Smooth muscle cell of the brain vasculature (primary cell): ENCODE measurements around the gene SEPHS2.

ENCODE experiments used
- DNase-seq: peaks from one replicate; pipeline ENCODE4 v3.0.0-alpha.2; 2012; ENCODE audit warnings: low read depth, low spot score

The SEPHS2 gene

DNA sequence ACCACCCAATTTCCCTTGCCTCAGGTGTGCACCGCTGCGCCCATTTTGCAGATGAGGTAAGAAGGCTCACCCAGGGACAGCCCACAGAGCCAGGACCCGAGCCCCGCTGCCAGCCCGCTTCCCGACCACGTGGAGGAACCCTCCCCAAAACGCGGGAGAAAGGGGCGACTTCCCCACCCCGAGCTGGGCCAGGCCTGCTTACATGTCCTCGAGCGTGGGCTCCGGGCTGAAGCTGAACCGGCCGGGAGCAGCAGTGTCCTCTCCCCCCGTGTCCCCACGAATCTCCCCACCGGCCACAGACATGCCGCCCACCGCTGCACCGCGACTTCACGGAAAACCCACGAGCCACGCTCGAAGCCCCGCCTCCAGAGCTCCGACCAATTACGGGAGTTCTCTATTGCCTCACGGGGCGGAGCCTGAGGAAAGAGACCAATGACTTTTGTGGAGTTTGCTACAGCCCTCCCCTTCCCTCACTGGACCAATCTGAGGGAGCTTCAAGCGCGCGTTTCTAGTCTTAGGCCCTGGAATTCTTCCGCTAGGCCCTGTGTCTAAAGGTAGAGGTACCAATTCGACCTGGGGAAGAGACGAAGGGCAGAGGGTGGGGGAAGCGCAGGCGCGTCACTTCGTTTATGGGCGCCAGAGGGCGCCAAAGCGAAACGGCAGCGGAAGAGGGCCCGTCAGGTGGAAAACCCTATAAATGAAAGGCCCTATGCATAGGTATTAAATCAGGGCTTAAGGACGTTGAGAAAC is 15.8 kb downstream of the SEPHS2 start, which contains the start of gene DCTPP1:
TSS of gene DCTPP1 (minus strand) at position 353 of the 750 bp plus-strand sequence. CDS start at position 303, 50 bp downstream.
- peak; percentile 95 for DNase-seq

DNA sequence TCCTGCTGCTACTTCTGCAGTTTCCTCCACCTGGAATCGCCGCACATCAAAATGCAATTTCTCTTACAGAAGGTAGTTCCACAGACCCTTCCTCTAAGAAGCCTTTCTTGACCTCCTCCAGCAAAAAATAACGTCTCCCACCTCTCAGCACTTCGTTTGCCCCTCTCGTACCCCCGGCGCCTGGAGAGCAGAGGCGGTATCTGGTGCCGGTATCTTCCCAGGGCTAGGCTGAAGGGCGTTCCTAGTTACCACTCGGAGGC is 16.3 kb downstream of the SEPHS2 start:
- DNase-seq, result no peak

DNA sequence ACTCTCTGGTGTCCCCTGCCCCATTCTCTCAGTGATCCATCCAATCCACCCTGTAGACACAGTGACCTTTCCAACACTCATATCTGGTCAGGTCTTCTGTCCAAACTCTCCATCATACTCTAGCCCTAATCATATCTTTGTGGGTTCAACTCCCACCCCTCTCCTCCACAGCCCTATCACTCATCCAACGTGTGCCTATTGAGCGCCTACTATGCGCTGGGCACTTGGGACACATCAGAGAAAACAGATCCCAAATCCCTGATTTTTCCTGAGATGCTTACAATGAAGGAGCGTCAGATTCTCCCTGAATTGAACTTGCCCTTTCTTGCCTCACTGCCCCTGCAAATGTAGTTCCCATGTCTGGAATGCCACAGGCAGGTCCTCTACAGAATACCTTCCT is 17.6 kb downstream of the SEPHS2 start:
- DNase-seq, result no peak

DNA sequence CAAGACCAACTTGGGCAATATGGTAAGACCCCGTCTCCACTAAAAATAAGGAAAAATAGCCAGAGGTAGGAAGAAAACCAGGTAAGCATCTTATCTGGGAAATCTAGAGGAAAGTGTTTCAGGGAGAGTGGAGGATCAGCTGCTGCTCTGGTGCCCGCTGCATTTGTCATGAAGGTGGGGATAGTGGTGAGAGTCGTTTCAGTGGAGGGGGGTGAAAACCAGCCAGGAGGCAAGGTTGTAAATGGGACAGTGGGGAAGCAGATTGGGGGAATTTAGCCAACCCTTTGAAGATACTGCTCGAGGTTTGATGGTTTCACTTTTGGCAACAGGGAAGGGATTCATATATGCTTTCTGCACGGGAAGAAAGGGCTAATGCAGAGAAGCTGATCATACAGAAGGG is 24.7 kb downstream of the SEPHS2 start:
- no peak for DNase-seq

DNA sequence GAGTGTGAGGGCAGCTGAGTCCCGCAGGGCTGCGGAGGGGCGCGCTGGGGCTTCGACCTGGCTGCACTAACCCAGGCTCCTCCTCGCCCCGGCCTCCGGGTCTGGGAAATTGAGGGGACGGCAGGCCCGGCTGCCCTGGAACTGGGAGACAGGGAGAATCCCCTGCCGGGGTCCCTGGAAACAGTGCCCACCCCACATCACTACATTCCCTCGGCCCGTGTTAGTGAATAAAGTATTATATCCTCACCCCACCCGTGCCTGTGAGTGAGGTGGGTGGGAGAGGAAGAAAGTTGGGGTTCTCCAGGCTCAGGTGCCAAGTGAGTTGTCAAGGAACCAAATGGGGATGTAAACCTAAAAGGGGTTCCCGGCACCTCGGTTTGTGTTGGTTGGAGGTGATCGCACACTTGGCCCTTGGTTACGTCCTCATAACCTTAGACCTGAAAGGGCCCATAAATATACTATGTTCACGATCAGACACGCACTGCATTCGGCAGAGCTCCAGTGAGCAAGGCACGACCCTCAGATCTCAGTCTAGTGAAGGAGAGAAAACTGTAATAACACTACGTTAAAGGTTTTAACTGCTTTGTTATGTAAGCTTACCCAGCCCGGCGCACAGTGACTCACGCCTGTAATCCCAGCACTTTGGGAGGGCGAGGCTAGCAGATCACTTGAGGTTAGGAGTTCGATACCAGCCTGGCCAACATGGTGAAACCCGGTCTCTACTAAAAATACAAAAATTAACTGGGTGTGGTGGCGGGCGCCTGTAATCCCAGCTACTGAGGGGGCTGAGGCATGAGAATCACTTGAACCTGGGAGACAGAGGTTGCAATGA is 27.1 kb downstream of the SEPHS2 start:
- no peak for DNase-seq

DNA sequence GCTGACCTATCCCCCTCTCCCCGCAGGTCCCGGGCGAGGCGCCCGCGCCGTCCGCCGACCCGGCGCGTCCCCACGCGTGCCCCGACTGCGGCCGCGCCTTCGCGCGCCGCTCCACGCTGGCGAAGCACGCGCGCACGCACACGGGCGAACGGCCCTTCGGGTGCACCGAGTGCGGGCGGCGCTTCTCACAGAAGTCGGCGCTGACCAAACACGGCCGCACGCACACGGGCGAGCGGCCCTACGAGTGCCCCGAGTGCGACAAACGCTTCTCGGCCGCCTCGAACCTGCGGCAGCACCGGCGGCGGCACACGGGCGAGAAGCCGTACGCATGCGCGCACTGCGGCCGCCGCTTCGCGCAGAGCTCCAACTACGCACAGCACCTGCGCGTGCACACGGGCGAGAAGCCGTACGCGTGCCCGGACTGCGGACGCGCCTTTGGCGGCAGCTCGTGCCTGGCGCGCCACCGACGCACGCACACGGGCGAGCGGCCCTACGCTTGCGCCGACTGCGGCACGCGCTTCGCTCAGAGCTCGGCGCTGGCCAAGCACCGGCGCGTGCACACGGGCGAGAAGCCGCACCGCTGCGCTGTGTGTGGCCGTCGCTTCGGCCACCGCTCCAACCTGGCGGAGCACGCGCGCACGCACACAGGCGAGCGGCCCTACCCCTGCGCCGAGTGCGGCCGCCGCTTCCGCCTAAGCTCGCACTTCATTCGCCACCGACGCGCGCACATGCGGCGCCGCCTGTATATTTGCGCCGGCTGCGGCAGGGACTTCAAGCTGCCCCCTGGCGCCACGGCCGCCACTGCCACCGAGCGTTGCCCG is 27.9 kb downstream of the SEPHS2 start:
- DNase-seq, result peak; percentile 60

DNA sequence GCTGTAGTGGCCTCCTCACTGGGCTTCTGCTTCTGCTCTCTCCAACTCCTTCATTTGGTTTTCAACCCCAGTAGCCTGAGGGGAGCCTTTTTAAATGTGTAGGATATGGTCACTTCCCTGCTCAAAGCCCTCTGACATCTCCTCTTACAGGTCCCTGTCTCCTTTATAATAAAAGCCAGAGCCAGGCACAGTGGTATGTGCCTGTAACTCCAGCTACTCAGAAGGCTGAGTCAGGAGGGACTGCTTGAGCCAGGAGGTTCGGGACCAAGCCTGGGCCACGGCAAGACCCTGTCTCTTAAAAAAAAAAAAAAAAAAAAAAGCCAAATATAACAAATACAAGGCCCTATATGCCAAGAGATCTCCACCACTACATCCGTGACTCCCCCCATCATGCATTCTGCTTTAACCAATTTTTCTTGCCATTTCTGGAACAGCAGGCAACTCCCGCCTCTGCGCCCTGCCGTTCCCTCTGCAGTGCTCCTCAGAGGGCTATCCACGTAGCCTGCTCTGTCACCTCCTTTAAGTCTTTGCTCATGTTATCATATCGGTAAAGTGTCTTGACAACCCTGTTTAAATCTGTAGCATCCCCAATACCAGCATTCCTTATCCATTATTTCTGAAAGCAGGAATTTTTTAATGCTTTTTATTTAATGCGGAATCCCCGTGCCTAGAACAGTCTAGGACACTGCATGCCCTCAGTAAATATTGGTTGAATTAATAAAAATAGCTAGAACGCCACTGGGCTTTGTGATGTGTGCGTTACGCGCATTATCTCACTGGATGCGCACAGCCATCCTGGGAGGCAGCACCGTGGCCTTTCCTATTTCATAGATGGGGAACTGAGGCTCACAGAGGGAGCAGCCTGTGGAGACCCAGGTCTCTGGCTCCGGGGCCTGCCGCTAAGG is 28.8 kb downstream of the SEPHS2 start:
- no peak for DNase-seq

DNA sequence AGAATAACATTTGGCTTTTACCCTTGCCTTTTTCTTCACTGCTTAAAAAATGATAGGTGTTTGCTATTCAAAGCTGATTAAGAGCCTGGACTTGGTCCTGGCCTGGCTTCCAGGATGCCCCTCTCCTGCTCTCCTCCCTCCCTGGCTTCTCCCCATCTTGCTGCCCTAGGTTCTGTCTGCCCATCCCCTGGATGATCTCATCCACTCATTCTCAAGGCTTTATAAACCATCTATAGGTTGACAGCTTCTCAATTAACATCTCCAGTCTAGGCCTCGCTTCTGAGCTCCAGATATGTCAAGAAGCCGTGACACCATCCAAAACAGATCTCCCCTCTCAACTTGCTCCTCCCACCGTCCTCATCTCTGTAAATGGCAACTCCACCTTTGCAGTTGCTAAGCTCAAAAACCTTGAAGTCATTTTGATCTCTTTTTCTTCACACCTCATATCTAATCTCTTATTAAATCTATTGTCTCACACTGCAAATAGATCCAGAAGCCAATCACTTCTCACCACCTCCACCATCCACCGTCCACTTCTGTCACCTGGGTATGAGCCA is 29.5 kb downstream of the SEPHS2 start:
- DNase-seq, result no peak

DNA sequence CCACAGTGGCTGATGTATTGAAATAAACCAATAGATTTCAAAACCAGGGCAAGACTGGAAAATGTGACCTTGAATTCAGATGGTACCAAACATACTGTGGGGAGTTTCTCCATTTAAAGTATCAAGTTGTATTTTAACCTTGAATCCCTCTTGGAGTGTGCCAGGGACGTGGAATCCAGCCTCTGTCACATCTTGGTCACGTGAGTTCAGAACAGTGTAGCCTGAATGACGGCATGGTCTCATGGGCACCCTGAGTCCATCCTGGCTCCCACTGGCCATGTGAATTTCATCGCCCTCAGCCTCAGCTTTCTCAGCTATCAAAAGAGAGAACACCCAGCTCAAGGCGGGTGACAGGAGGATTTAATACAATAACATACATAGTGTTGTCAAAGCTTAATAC is 31.5 kb downstream of the SEPHS2 start:
- DNase-seq, result no peak

DNA sequence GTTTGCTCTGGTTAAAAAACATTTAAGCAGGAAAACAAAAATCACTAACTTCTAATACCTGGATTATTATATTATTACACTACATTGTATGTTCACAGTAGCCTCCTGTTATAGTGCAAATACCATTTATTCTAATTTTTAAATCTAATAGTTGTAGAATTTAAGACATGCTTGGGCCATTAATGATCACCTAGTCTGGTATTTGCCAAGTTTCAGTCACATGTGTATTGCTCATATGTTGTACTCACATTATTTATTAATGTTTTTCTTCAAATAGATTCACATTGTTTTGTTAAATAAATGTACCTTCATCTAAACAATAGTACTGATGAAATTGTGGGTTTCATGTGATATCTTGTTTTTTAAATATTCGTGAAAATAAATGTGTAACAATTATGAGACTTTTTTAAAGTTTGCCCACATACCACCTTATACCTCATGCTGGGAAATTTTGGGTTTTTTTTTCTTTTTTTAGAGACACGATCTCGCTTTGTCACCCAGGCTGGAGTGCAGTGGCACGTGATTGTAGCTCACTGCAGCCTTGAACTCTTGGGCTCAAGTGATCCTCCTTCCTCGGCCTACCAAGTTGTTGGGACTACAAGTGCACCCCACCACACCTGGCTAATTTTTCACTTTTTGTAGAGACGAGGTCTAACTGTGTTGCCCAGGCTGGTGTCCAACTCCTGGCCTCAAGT is 32.4 kb downstream of the SEPHS2 start:
- no peak for DNase-seq

DNA sequence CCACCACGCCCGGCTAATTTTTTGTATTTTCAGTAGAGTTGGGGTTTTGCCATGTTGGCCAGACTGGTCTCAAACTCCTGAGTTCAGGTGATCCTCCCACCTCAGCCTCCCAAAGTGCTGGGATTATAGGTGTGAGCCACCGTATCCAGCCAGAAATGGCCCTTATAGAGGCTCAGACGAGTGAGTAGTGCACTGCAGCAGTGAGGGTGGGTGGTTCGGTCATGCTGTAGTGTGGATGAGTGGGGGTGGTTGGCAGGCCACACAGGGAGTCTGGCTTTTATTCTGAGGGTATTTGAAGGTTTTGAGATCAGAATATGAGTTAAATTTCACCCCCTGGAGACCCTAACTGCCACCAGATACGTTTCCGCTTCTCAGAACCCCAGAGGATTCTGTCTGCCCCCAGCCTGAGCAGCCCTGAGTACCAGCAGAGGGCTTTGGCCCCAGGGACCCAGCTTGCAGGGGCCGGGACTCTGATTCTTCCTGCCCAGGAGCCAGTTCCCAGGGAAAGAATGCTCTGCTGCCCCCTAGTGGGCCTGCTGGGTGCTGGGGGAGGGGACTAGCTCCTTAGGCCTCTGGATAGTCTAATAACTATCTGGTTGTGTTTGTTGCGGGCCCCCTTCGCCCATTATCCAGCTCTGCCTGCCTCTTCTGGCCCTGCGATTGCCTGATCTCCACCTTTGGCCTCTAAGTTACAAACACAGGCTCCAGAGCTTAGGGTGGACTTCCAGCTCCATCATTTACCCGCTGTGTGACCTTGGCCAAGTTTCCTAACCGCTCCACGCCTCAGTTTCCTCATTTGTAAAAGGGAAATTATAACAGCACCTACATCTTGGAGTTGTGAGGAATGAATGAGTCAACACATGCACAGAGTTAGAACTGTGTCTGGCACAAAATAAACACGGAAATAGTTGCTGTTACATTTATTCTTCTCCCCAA is 36.3 kb downstream of the SEPHS2 start:
- peak; percentile 64 for DNase-seq

DNA sequence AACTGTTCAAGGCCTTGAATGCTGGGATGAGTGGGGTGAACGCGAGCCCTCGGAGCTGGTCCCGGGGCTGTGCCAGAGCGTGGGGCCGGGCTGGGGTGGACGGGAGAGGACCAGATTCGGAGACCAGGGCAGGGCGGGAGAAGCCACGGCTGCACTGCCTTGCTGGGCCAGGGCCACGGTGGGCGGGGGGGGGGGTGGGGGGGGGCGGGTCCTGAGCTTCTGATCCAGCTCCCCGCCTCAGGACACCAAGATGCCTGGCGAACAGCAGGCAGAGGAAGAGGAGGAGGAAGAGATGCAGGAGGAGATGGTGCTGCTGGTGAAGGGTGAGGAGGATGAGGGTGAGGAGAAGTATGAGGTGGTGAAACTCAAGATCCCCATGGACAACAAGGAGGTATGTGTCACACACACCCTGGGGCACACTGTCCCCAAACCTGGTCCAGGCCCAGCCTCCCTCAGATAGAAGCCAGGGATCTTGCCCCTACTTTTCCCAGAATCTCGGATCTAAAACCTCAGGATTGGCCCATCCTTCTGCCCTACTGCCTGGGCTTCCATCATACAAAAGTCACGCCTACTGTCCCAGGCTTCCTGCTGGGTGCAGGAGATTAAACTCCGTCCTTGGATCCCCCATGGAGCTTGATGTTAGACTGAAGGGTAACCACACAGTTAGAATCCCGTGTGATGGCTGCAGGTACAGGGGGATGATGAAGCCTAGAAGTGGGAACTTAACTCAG is 37.7 kb downstream of the SEPHS2 start:
- DNase-seq, result no peak

DNA sequence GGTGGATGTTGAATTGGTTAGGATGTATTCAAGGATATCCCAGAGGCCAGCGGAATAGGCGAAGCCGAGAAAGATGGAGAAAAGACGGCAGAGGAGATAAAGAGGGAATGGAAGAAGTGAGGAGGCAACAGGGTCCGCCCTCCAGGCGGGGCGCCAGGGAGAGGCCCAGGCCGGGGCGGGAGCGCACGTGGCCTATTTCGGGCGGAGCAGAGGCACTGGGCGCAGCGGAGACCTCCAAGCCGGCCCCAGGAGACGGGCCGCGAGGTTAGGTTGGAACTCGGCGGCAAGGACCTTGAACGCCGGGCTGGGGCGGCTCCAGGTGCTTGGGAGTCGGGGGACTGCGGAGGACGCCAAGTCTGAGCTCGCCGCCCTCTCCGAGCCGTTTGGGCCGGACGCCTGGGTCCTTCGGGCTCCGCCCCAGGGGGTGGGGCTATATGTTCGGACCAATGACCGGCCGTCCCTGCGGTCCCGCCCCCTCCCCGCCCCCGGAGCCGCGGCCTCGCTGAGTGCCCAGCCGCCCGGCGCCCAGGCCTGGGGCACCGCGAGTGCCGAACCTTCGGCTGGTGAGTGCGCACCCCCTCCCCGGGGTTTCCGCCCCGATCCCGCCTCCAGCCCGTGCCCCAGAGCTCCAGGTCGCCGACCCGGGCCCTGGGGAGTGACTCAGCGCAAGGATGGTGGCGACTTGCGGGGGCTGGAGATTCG is 38.4 kb downstream of the SEPHS2 start, which contains the start of gene ZNF771:
TSS of gene ZNF771 (plus strand) at position 505 of the 702 bp plus-strand sequence. CDS start 448 bp downstream, outside the sequence.
- DNase-seq, result peak; percentile 63

DNA sequence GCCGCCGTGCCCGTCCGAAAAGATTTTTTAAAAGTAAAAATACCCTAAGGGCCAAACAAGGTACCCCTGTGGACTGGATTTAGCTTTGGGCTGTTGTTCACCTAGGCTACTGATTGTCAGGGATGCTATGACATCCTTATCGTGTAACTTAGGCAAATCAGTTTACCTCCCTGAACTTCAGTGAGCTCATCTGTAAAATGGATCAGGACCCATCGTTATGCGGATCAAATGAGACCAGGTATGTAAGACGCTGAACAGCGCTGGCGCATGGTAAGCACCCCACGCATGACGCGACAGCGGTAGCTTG is 38.9 kb downstream of the SEPHS2 start:
- no peak for DNase-seq

DNA sequence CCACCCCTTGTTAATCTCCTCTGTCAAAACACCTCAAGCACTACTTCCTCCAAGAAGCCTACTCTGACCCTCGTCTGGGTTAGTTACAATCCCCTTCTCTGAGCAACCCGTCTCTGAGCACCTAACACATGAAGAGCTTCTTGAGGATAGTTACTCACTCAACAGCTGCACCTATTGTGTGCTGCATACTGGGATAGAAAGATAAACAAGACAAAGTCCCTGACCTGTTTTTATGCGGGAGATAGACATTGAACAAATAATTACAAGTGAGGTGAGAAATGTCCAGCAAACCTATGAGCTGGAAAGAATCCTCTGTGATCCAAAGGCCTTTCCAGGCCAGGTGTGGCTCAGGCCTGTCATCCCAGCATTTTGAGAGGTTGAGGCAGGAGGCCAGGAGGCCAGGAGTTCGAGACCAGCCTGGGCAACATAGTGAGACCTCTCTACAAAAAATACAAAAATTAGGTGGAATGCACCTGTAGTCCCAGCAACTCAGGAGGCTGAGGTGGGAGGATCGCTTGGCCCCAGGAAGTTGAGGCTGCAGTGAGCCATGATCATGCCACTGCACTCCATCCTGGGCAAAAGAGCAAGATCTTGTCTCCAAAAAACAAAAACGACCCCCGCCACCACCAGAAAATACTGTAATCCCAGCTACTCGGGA is 43.8 kb downstream of the SEPHS2 start:
- no peak for DNase-seq

DNA sequence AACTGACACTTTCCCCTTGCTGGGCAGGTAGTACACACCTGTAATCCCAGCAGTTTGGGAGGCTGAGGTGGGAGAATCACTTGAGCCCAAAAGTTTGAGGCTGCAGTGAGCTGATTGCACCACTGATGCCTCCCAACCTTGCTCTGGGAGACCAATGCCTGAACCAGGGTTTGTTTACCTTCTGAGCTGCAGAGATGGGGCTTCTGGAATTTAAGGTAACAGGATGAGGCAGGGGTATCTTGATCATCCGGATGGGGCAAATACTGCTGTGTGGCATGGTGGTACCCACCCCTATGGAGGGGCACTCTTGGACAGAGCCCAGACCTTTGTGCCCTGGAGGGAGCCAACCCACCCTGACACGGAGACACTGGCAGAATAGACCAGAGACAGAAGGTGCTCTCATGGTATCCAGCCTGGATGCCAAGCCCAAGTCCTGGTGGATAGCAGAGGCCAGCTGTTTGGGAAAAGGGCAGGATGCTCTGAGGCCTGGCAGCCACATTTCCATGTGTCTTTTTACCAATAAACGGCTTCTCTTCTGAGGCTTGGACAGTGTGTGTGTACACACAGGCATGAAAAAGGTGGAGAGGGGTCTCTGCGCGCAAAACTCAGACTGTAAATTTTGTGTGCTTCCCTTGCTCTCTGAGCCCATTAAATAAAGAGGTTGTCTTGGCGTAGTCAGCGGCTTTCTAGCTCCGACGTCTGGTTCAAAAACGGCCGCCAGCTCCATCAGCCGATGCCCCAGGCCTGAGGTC is 46.1 kb downstream of the SEPHS2 start:
- DNase-seq, result no peak
